ENCODE results near the gene EIF4H.
"Not testable (repeated sequence)": the region's sequence is repeated elsewhere in the genome, so short reads cannot be mapped to it uniquely, and the experiment has no call there.

The EIF4H gene

DNA sequence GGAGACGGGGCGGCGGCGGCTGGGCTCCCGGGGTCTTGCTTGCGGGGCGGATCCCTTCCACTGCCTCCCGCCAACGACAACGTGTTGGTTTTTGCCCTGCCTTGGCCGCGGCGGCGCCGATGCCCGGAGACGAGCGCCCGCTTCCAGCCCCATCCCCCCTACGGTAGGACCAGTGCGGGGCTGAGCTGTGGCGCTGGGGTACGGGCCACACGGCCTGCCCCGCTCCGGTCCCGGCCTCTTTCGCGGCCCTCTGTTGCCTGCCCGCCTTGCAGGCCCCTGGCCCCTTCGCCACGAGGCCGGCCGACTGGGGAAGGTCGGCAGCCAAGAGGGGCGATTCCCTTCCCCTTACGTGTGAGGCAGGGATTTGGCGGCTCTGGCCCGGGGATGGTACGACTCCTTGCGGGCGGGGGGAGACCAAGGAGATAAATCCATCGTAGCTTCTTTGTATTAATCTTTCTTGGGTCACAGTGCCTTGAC is 488 bp downstream of the EIF4H start:
- peak in 1 of 3 experiments; percentile 19 for DNase-seq (ENCODE audit: low read depth in 2 of 3, low spot score in 2 of 3)

DNA sequence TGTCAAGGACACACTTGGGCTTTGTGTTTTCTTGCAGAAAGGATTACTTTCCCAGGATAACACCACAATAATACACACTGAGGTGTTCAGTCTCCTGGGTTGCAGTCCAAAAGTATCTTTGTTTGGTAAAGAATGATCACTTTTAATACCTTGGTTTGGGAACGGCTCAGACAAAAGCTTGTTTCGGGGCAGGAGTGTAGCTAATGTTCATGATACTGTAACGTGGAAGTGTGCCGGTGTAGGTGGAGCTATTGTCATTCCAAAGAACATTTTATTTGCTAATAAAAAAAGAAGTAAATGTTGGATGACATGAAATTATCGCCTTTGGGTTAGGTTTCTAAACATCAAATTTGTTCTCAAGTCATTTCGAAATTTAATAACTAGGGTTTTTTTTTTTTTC is 1.2 kb downstream of the EIF4H start:
- DNase-seq (ENCODE audit: low read depth in 2 of 3, low spot score in 2 of 3) = no peak

DNA sequence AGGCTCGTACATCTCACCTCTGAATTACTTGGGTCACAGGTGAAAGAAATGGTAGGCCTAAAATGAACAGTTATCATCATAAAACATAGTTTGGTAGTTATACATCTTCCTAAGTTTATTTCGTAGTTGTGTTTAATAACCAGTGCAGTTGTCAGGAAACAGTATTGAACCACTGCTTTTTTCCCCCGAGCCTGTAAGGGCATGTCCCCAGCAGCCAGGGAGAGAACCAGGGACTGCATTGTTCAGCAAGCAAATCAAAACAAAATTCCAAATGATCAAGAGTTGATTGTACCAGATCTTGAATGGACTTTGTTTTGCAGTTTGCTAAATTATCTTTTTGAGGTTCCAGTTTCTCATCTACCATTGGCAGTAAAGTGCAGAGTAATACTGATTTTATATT is 2.4 kb downstream of the EIF4H start:
- DNase-seq (ENCODE audit: low read depth in 2 of 3, low spot score in 2 of 3) = no peak

DNA sequence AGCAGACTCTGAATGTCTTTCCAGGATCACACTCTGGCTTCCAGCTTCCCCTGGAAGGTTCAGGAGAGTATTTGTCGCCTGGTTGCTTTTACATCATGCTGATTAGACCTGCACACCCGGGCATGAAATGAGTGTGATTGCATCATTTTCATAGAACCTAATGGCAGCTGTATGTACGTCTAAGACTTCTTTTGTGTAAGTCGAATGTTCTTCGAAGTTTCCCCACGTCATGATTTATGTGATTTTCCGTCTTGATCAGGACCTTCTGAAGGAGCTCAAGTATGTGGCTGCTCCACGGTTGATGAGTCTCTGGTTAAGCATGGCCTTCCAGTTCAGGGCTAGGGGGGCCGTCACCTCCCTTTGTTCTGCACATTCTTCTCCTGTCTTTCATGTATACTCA is 4.5 kb downstream of the EIF4H start:
- DNase-seq (ENCODE audit: low read depth in 2 of 3, low spot score in 2 of 3) = no peak

DNA sequence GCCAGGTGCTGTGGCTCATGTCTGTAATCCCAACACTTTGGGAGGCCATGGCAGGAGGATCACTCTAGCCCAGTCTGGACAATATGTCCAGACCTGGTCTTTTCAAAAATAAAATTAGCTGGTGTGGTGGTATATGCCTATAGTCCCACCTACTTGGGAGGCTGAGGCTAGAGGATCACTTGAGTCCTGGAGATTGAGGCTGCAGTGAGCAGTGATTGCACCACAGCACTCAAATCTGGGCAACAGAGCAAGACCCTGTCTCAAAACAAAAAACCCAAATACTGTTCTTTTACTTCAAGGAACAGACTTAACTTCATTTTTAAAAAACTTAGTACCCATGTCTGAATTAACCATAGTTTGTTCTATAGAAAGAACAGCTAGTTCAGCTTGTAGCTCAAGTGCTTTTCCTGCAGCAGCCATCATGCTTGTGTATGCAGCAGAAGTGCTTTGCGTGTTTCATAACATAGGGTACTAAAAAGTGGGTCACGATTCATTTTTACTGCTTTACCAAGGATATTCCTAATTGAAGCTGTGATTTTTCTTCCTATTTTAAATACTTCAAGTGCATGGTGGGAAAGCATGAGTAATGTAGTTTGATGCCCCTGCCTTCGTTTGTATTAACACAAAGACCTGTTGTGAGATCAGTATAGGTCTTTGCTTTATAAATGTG is 5.9 kb downstream of the EIF4H start:
- DNase-seq (ENCODE audit: low read depth in 2 of 3, low spot score in 2 of 3) = no peak

DNA sequence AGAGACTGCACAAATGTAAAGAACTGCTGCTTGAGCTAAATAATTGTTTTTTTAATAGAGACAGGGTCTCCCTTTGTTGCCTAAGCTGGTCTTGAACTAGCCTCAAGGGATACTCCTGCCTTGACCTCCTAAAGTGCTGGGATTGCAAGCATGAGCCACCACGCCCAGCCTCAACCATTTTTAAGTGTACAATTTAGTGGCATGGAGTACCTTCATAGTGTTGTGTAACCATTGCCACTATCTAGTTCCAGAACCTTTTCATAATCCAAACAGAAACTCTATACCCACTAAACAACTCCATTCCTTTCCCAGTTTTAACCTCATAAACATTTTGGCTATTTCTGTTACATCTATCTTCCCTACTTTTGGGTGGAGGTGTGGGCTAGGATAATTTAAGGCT is 6.7 kb downstream of the EIF4H start:
- no peak for DNase-seq (ENCODE audit: low read depth in 2 of 3, low spot score in 2 of 3)

DNA sequence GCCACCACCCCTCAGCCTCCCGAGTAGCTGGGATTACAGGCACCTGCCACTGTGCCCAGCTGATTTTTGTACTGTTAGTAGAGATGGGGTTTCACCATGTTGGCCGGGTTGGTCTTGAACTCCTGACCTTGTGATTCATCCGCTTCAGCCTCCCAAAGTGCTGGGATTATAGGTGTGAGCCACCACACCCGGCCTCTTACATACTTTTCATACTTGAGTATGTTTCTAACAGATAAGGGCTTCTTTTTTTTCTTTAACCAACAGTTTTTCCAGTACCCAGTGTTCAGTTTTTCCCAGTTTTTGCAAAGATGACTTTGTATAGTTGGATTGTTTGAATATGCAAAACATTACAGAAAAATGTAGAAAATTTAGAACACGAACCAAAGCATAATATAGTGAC is 7.7 kb downstream of the EIF4H start:
- DNase-seq (ENCODE audit: low read depth in 2 of 3, low spot score in 2 of 3) = no peak

DNA sequence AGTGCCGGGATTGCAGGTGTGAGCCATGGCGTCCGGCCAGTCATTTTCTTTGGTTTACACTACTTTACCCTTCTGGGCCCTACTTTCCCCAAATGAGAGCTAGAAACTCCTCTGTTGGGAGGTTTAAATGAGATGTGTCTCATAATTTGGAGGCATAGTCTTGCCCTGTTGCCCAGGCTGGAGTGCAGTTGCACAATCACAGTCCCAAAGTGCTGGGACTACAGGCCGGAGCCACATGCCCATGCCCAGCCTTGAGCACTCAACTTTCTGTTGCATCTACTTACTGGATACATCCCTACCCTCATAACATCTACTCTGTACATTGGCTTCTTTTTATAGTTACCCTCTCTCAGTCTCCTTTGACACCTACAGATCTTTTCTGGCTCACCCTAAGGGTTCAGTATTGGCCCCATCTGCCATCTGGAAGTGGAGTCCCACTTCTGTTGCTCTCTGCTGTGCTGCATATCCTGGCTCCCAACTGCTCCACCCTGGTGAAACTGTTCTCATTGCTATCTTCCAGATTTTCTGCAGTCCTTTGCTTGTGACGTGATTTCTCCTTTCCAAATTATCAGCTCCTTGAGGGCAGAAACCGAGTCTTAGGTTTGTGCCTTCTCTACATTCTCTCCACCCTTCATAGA is 8.4 kb downstream of the EIF4H start:
- no peak for DNase-seq (ENCODE audit: low read depth in 2 of 3, low spot score in 2 of 3)

DNA sequence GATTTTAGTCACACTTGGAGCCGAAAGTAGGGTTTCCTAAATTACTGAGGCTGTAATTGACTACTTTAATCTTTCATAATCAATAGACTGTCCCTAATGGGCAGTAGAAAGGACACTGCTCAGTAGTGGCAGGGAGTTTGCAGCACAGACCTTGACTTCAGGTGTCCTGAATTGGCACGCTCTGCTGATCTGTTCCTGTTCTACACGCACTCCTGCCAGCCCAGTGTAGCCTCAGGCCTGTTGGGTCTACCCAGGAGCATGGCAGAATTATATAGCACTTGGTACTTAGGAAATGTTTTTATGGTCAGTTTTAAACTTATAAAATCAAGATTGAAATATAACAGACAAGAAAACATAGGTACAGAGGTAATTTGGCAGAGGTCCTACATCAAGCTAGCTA is 9.0 kb downstream of the EIF4H start:
- no peak for DNase-seq (ENCODE audit: low read depth in 2 of 3, low spot score in 2 of 3)

DNA sequence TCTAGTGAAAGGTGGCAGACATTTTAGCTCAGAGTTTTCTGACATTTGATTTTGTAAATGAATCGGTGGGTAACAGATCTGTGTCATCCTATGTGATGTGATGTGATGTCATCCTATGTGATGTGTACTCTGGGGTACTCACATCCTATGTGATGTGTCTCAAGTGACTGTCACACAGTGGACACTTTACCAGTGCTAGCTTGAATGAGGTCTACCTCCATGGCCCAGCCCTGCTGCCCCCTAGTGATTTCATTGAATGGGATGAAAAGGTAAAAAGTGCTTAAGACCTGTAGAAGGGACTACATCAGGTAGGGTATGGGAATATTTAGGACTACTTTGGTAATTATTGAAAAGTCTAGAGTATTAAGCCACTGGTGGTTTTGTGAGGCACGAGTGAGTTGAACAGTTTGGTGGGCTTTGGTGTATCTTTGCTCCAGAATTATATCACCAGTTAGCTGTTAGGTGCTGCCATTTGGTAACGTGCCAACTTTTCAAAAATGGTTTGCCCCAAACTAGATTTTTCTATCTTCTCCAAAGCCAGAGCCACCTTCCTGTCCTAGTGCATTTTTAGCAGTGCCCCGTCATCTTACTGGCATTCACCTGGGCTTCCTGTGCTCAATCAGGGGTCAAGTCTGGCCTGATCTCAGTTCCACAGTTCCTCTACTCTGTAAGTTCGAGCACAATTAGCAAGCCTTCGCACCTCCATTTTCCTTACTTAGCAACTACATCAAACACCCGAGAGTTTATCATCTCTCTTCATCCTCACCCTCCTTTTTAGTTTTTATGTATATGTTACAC is 9.7 kb downstream of the EIF4H start:
- no peak for DNase-seq (ENCODE audit: low read depth in 2 of 3, low spot score in 2 of 3)

DNA sequence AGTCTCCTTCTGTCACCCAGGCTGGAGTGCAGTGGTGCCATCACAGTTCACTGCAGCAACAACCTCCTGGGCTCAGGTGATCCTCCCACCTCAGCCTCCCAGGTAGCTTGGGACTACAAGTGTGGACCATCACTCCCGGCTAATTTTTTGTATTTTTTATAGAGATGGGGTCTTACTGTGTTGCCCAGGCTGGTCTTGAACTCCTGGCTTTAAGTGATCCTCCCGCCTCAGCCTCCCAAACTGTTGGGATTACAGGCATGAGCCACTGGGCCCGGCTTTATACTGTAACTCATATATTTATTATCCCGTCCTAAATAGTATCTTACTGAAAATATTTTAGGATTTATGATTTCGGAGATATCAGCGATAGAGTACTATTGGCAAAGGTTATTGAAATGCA is 10.9 kb downstream of the EIF4H start:
- no peak for DNase-seq (ENCODE audit: low read depth in 2 of 3, low spot score in 2 of 3)

DNA sequence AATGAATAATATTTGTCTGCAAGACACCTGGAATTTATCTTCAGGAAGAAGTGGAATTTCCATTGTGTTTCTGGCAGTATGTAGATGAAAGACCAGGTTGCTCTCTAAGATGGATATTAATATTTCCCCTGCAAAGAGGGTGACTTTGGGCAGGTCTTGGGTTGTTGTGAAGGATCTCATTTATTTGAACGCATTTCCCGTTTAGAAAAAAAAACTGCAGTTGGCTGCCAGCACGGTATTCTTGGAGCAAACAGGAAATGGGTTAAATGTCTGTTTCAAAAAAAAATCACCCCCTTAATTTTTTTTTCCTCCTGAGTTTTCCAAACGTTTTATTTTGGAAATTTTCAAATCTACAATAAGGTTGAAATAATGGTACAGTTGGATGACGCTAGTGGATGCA is 11.5 kb downstream of the EIF4H start:
- DNase-seq (ENCODE audit: low read depth in 2 of 3, low spot score in 2 of 3) = no peak

DNA sequence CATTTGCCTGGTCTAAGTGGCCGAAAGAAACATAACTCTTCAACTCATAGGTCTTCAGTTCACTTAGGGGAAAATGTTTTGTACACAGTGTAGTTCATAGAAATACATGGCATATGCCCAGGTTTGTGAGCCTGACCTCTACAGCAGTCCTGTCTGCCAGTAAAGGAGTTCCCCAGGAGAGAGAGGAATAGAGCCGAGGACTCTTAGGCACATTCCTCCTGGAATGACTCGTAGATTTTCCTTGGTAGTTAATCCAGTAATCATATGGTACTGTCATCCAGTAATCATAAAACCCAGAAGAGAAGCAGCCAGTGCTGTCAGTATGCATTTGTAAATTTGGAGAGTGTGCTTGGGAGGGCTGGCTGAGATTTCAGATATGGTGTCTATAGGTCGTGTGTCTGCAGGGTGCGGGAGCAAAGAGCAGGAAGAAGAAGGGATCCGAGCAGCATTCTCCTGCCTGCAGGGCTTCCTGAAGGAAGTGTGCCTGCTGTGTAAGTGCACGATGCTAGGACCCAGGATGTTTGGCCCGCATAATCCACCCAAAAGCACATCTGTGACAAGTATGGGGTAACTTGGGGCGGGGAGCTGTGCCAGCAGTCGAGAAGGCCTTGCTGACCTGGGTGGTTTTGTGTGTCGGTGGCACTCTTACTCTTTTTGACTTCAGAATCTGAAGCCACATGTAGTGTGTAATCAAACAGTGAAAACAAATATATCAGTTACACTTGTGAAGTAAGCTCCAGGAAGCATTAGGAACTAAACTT is 13.9 kb downstream of the EIF4H start:
- DNase-seq (ENCODE audit: low read depth in 2 of 3, low spot score in 2 of 3) = no peak

DNA sequence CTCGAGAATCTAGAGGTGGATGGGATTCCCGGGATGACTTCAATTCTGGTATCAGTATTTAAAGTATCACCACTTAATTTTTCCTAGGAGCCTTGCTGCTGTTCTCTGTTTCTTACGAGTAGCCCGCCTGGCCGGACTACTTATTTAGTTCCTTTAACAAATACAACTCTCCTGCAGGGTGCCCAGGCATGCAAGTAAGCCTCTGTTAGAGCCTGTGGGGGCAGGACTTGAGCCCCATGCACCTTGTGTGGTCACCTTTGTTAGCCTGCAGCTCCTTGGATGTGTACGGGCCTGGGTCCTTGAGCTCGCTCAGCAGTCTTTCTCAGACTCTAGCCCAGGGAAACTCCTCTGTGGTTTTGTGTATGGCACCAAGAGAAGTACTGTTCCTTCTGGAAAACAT is 16.1 kb downstream of the EIF4H start:
- DNase-seq (ENCODE audit: low read depth in 2 of 3, low spot score in 2 of 3) = no peak

DNA sequence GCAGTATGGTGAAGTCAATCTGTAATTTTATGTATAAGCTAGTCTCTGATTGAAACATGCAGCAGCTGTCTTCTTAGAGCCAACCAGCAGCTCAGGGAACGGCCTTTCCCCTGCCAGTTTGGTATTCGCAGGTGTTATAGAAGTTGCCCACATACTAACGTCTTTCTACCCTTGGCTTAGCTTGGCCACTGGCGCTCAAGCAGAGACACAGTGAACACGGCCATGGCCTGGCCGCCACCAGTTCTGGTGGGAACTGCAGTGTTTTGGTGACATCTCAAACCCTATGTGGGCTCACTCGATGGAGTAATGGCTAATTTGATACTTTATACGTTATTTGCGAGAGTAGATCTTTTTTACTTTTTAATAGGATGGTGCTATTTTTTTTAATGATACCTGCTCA is 17.1 kb downstream of the EIF4H start:
- DNase-seq (ENCODE audit: low read depth in 2 of 3, low spot score in 2 of 3) = no peak

DNA sequence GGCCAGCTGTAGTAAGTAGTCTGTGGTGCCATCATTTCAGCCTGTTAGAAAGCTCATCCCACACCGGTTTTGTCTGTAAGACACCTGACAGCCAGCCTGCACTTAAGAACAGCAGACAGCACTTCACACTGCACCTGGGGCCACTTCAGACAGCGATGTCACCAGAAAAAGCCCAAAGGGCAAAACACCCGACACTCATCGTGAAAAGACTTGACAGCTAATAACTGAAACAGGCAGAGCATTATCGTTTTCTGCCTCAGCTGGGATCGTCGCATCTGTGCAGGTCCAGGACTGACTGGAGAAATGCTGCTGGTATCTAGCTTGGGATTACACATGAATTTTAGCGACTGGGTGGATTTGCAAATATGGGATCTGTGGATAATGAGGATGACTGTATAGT is 18.9 kb downstream of the EIF4H start:
- no peak for DNase-seq (ENCODE audit: low read depth in 2 of 3, low spot score in 2 of 3)

DNA sequence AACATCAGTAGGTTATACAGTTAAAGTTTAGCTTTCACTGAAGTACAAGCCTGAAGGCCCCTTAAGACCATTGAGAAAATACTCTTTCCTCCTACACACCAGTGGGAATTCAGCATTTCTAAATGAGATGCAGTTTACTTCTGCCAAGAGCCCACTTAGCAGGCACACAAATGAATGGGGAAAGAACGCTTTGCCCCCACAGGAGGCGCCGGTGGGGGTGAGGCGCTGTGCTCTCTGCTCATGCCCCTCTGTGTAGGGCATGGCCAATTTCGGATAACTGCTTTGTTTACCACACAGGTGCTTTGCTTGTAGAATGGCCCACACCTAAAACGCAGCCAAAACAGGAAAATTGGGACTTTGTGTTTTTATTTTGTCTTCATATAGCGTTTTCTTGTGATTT is 19.8 kb downstream of the EIF4H start:
- no peak for DNase-seq (ENCODE audit: low read depth in 2 of 3, low spot score in 2 of 3)

DNA sequence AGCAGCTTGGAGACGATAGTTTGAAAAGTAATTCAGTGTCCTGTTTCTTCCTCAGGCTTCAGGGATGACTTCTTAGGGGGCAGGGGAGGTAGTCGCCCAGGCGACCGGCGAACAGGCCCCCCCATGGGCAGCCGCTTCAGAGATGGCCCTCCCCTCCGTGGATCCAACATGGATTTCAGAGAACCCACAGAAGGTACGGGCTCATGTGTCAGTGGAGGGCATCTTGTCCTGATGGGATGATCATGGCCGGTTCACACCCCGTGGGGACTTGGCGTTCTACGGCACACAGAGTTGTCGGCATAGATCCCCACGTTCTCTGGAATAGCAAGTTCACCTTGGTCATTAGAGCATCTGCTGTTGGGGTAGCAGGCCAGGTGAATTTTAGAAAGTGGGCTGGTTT is 20.5 kb downstream of the EIF4H start:
- DNase-seq (ENCODE audit: low read depth in 2 of 3, low spot score in 2 of 3) = no peak

DNA sequence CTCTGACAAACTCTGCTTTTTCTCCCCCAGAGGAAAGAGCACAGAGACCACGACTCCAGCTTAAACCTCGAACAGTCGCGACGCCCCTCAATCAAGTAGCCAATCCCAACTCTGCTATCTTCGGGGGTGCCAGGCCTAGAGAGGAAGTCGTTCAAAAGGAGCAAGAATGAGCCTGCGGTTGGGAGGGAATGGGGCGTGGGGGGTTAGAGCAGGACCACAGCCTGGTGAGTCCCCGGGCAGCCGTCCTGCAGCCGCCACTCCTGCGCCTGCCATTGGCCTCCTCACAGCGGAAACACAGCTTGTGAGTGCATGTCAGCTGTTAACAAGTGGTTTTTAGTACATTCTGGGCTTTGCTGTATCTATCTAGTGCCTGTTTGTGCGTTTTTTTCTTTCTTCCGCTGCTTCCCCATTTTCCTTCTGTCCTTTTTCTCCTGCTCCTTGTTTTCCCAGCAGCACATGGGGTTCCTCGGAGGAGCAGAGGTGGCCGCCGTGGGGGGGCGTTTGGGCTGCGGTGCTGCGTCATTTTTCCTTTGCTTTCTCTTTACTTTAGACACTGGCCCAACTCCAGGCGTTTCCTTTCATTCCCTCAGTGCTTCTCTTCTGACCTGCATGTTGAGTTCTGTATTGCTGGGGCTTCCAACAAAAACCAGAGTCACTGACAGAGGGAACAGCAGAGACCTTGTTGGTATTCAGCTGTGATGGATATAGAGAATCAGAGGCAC is 21.1 kb downstream of the EIF4H start:
- DNase-seq (ENCODE audit: low read depth in 2 of 3, low spot score in 2 of 3) = not testable (repeated sequence)

DNA sequence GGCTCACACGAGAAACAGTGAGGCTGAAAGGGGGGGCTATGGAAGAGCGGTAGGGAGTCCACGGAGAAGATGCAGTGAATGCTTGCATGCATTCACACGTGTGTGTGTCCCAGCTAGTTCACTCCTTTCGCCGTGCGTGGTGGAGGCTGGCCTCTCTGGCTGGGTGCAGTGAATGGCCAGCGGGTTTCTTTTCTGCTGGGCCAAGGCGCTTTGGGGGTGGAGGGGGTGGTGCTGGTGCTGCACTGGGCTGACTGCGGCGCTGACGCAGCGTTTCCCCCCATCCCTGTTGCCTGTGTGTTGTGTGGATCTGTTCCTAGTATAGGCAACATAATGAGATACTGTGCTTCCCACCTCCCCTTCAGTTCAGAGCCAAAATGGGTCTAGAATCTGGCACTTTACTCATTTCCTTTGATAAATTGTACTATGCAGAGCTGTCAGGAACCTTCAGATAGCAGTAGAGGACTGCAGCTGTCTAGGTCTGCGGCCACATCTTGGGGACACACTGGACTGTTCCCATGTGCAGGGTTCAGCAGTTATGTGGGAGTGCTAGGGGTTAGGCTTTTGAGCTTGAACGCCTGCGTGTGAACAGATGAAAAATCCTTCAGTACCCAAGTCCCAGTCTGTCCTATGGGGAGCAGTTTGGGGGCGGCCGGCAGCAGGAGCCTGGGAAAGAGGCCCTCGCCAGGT is 22.0 kb downstream of the EIF4H start:
- not testable (repeated sequence) for DNase-seq (ENCODE audit: low read depth in 2 of 3, low spot score in 2 of 3)

Measured in activated CD8-positive, alpha-beta memory T cell treated with anti-CD3 and anti-CD28 coated beads for 48 hours (primary cell).